K562 (cell line): ENCODE data around the gene NKAPL. TPM values are rescaled to one million over a fixed set of nuclear protein-coding genes. Genes with fewer than 3 reads are reported as not detected.
A peak's percentile ranks its signal among the peaks of the same experiment; 100 is the strongest.

ENCODE experiments used
- CSDE1 ChIP-seq, 2 experiments: fragments of 450-650 bp; IDR thresholded peaks; 2 replicates each; pipeline ENCODE4 v1.6.1; 2016; ENCODE audit warnings: mild to moderate bottlenecking in 1 of 2
- GABPA ChIP-seq: fragments of 200-800 bp; sonication (Bioruptor generic); conservative IDR thresholded peaks from 2 replicates; pipeline ENCODE4 v1.6.1; 2016; ENCODE audit warnings: low read depth, missing genetic modification characterization, missing compliant biosample characterization
- GATAD2B ChIP-seq: fragments of 450-650 bp; IDR thresholded peaks from 2 replicates; pipeline ENCODE4 v1.6.1; 2017; ENCODE audit warnings: mild to moderate bottlenecking, borderline replicate concordance
- HDAC1 ChIP-seq, 2 experiments: fragments of 450-650 bp; IDR thresholded peaks; 2 replicates each; pipeline ENCODE4 v1.6.1; 2016 to 2017; ENCODE audit warnings: inconsistent platforms in 1 of 2, mild to moderate bottlenecking in 1 of 2, moderate library complexity in 1 of 2
- HLTF ChIP-seq: fragments of 450-650 bp; IDR thresholded peaks from 2 replicates; pipeline ENCODE4 v1.6.1; 2016
- HNRNPK ChIP-seq: fragments of 200-400 bp; formaldehyde crosslinking; IDR thresholded peaks from one replicate; pipeline ENCODE4 v1.6.1; 2018; ENCODE audit warnings: mild to moderate bottlenecking, low read depth, low read length; ENCODE audit not compliant: poor library complexity, severe bottlenecking
- JUNB ChIP-seq: fragments of 450-650 bp; formaldehyde crosslinking; conservative IDR thresholded peaks from 2 replicates; pipeline ENCODE4 v1.4.0; 2020; ENCODE audit warnings: mild to moderate bottlenecking
- KAT7 ChIP-seq: sonication (generic); formaldehyde crosslinking; IDR thresholded peaks from 2 replicates; pipeline ENCODE4 v1.8.0; 2022; ENCODE audit warnings: missing genetic modification reagents, mild to moderate bottlenecking, borderline replicate concordance
- MLLT1 ChIP-seq, 2 experiments: fragments of 450-650 bp; IDR thresholded peaks; 2 replicates each; pipeline ENCODE4 v1.6.1; 2016
- MTA1 ChIP-seq: fragments of 450-650 bp; IDR thresholded peaks from 2 replicates; pipeline ENCODE4 v1.6.1; 2017; ENCODE audit warnings: borderline replicate concordance
- SIN3B ChIP-seq: fragments of 450-650 bp; IDR thresholded peaks from 2 replicates; pipeline ENCODE4 v1.6.1; 2017; ENCODE audit warnings: low read depth, mild to moderate bottlenecking, moderate library complexity
- SMARCC2 ChIP-seq: fragments of 450-650 bp; IDR thresholded peaks from 2 replicates; pipeline ENCODE4 v1.6.1; 2017; ENCODE audit warnings: antibody characterized with exemption, moderate library complexity, mild to moderate bottlenecking, low read depth
- SP1 ChIP-seq: sonication (generic); formaldehyde crosslinking; IDR thresholded peaks from 2 replicates; pipeline ENCODE4 v1.8.1; 2022; ENCODE audit warnings: mild to moderate bottlenecking, missing genetic modification reagents
- SPI1 ChIP-seq: IDR thresholded peaks from 2 replicates; pipeline ENCODE4 v1.6.1; 2011; ENCODE audit warnings: low read depth, low read length, control low read depth, borderline replicate concordance
- TCF7 ChIP-seq: sonication (generic); IDR thresholded peaks from 2 replicates; pipeline ENCODE4 v1.6.1; 2016; ENCODE audit warnings: antibody characterized with exemption, borderline replicate concordance
- TRIM25 ChIP-seq: fragments of 450-650 bp; IDR thresholded peaks from 2 replicates; pipeline ENCODE4 v1.7.0; 2016; ENCODE audit warnings: borderline replicate concordance
- ZKSCAN8 ChIP-seq: fragments of 200-800 bp; sonication (Bioruptor generic); IDR thresholded peaks from 2 replicates; pipeline ENCODE4 v1.6.1; 2016; ENCODE audit warnings: missing genetic modification characterization, missing compliant biosample characterization
- ZNF140 ChIP-seq: fragments of 250-450 bp; sonication (Bioruptor Pico); IDR thresholded peaks from 2 replicates; pipeline ENCODE4 v1.8.0; 2021; ENCODE audit warnings: moderate library complexity, mild to moderate bottlenecking, inconsistent platforms
- ZNF263 ChIP-seq: sonication (generic); formaldehyde crosslinking; IDR thresholded peaks from 2 replicates; pipeline ENCODE4 v1.8.0; 2022; ENCODE audit warnings: mild to moderate bottlenecking, missing genetic modification reagents, borderline replicate concordance
- ZNF311 ChIP-seq: fragments of 250-450 bp; sonication (Bioruptor Pico); IDR thresholded peaks from 2 replicates; pipeline ENCODE4 v1.4.0; 2020; ENCODE audit warnings: mild to moderate bottlenecking, moderate library complexity
- ZNF324 ChIP-seq: fragments of 250-450 bp; sonication (Bioruptor Pico); IDR thresholded peaks from 2 replicates; pipeline ENCODE4 v1.4.0; 2020; ENCODE audit warnings: mild to moderate bottlenecking
- ZNF644 ChIP-seq: fragments of 200-800 bp; sonication (Bioruptor generic); IDR thresholded peaks from 2 replicates; pipeline ENCODE4 v1.6.1; 2016; ENCODE audit warnings: low read depth, missing genetic modification characterization, missing compliant biosample characterization
- polyA plus RNA-seq, 8 experiments: library from polyadenylated mRNA; depleted of rRNA in 4 of 8; stranded (reverse) in 5 of 8; unstranded in 3 of 8; fragments of >200 nt; fragmentation: Nextera tagmentation in 2 of 8; fragmentation: Illumina TruSeq in 1 of 8; extraction: Ambion mirVana in 2 of 8; extraction: Trizol in 1 of 8; gene quantifications; 2 replicates each; pipeline versions ENCODE4 v1.2.1 to v1.2.3, GENCODE V29; 2011 to 2014; ENCODE audit warnings: inconsistent platforms in 1 of 8, missing spikeins in 1 of 8
- total RNA-seq, 7 experiments: library from RNA; depleted of rRNA in 6 of 7; stranded (reverse); fragments of >200 nt in 6 of 7; fragmentation: Illumina TruSeq in 2 of 7; extraction: Trizol in 2 of 7; gene quantifications; 2 replicates each; pipeline versions ENCODE4 v1.2.1 to v1.2.3, GENCODE V29; 2011 to 2021; ENCODE audit warnings: low replicate concordance in 1 of 7
- TF ChIP-seq, protein P1 (sequence below): sonication (generic); formaldehyde crosslinking; IDR thresholded peaks from 2 replicates; pipeline ENCODE4 v1.8.0; 2022; ENCODE audit warnings: missing genetic modification reagents, mild to moderate bottlenecking, borderline replicate concordance

The NKAPL gene
- total and polyA plus RNA-seq, 9 of the 15 experiments (the other 6 are each of a cell fraction or from before 2014, with no cell fraction given): not detected

GRCh38 chr6:28224131-28225055, 34.7 kb upstream of the NKAPL start (continued):
- TF ChIP-seq MTA1 (0 out of 2 replicates have a peak, but pooled peaks have one; percentile 41), CSDE1 (IDR thresholded peaks at IDR 0.05) (0 out of 4 replicates have a peak, but pooled peaks have one; percentile 14 to 55), GATAD2B (no peak), ZNF324 (CRISPR knock-in tag) (no peak), JUNB (CRISPR knock-in tag) (no peak), ZKSCAN8 (no peak), ZNF644 (tag) (peak; percentile 50), TRIM25 (peak; percentile 69; the same call in 1 of the 2 replicates), GABPA (tag) (0 out of 2 replicates have a peak, but pooled peaks have one; percentile 63), TCF7 (no peak), SMARCC2 (peak; percentile 35; the same call in 1 of the 2 replicates), ZNF311 (CRISPR knock-in tag) (0 out of 2 replicates have a peak, but pooled peaks have one; percentile 12), SP1 (no peak), SPI1 (peak; percentile 71; the same call in 1 of the 2 replicates), HLTF (0 out of 2 replicates have a peak, but pooled peaks have one; percentile 68), ZNF140 (CRISPR knock-in tag) (peak; percentile 49; the same call in 1 of the 2 replicates), HDAC1 (IDR thresholded peaks at IDR 0.05) (peak in 1 of 2 experiments; percentile 15; a peak in 1 of 4 replicates), MLLT1 (IDR thresholded peaks at IDR 0.05) (peak in 1 of 2 experiments; percentile 37; a peak in 1 of 4 replicates), ZNF263 (no peak), SIN3B (no peak), KAT7 (CRISPR knock-in tag) (no peak), HNRNPK (no peak)
- TF ChIP-seq, protein P1, sequence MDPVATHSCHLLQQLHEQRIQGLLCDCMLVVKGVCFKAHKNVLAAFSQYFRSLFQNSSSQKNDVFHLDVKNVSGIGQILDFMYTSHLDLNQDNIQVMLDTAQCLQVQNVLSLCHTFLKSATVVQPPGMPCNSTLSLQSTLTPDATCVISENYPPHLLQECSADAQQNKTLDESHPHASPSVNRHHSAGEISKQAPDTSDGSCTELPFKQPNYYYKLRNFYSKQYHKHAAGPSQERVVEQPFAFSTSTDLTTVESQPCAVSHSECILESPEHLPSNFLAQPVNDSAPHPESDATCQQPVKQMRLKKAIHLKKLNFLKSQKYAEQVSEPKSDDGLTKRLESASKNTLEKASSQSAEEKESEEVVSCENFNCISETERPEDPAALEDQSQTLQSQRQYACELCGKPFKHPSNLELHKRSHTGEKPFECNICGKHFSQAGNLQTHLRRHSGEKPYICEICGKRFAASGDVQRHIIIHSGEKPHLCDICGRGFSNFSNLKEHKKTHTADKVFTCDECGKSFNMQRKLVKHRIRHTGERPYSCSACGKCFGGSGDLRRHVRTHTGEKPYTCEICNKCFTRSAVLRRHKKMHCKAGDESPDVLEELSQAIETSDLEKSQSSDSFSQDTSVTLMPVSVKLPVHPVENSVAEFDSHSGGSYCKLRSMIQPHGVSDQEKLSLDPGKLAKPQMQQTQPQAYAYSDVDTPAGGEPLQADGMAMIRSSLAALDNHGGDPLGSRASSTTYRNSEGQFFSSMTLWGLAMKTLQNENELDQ: no peak
